HL-60/S4 (cell line): Measurements from ENCODE around the gene SAPCD2.

Experiments
- in situ Hi-C: fragments of 300-500 bp; cut with MboI; formaldehyde crosslinking; loops from 2 replicates; pipeline ENCODE4 v1.14.3; 2022; ENCODE audit warnings: low sequenced_read_pairs

SAPCD2 gene

GRCh38 chr9:137107982-137108381, 37.6 kb upstream of the SAPCD2 start:
- in situ Hi-C loops = no loop called here

GRCh38 chr9:137107312-137107921, 37.1 kb upstream of the SAPCD2 start:
- in situ Hi-C loops = no loop called here

- in situ Hi-C loops = no loop called here
Observed at GRCh38 chr9:137106662-137107250, 36.4 kb upstream of the SAPCD2 start.

- in situ Hi-C loops = no loop called here
Observed at GRCh38 chr9:137105814-137106661, 35.7 kb upstream of the SAPCD2 start.

GRCh38 chr9:137103206-137103999, 33.0 kb upstream of the SAPCD2 start:
- in situ Hi-C loops = no loop called here

- in situ Hi-C loops = no loop called here
Observed at GRCh38 chr9:137099231-137099630, 28.9 kb upstream of the SAPCD2 start.

GRCh38 chr9:137097761-137098462, 27.6 kb upstream of the SAPCD2 start:
- in situ Hi-C loops = no loop called here

- in situ Hi-C loops = no loop called here
Observed at GRCh38 chr9:137096785-137097546, 26.6 kb upstream of the SAPCD2 start.

- in situ Hi-C loops = no loop called here
Observed at GRCh38 chr9:137095664-137096517, 25.5 kb upstream of the SAPCD2 start.

- in situ Hi-C loops = no loop called here
Observed at GRCh38 chr9:137089232-137089947, 19.0 kb upstream of the SAPCD2 start.

- in situ Hi-C loops = no loop called here
Observed at GRCh38 chr9:137088121-137088520, 17.8 kb upstream of the SAPCD2 start.

GRCh38 chr9:137087409-137087925, 17.1 kb upstream of the SAPCD2 start:
- in situ Hi-C loops = no loop called here

- in situ Hi-C loops = no loop called here
Observed at GRCh38 chr9:137086531-137087408, 16.4 kb upstream of the SAPCD2 start, which contains the start of gene MAN1B1. TSS of gene MAN1B1 (plus strand) at chr9:137086985. CDS start at chr9:137087000, 15 bp downstream.

GRCh38 chr9:137085920-137086530, 15.7 kb upstream of the SAPCD2 start:
- in situ Hi-C loops = no loop called here

- in situ Hi-C loops = no loop called here
Observed at GRCh38 chr9:137084526-137084925, 14.2 kb upstream of the SAPCD2 start.

- in situ Hi-C loops = no loop called here
Observed at GRCh38 chr9:137083394-137084004, 13.1 kb upstream of the SAPCD2 start.
